ENCODE results near the gene ERBB4.

- TF ChIP-seq, protein P1, sequence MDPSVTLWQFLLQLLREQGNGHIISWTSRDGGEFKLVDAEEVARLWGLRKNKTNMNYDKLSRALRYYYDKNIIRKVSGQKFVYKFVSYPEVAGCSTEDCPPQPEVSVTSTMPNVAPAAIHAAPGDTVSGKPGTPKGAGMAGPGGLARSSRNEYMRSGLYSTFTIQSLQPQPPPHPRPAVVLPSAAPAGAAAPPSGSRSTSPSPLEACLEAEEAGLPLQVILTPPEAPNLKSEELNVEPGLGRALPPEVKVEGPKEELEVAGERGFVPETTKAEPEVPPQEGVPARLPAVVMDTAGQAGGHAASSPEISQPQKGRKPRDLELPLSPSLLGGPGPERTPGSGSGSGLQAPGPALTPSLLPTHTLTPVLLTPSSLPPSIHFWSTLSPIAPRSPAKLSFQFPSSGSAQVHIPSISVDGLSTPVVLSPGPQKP (IDR thresholded peaks at IDR 0.05; ENCODE audit: low read depth, low read length): no peak
- no peak for TF ChIP-seq CTCF (IDR thresholded peaks at IDR 0.05)
- no peak for TF ChIP-seq KDM1A (IDR thresholded peaks at IDR 0.05; ENCODE audit: low read depth)
- TF ChIP-seq POLR2A (IDR thresholded peaks at IDR 0.05; ENCODE audit: low read length): no peak
- no peak for TF ChIP-seq NFE2L2 (conservative IDR thresholded peaks at IDR 0.05; ENCODE audit: low read length)
These were observed 530.6 kb downstream of the ERBB4 start for GRCh38 chr2:212007972-212008371.
